Measurements from ENCODE around the gene LNX2. TPM values are rescaled to one million over a fixed set of nuclear protein-coding genes. Genes with fewer than 3 reads are reported as not detected.

Gene LNX2
- total RNA-seq, 5 donors from 2014 or later (not counting 1 experiment from before 2014, with no cell fraction given), result 5.0 to 11.8 (median 9.8) TPM

DNA sequence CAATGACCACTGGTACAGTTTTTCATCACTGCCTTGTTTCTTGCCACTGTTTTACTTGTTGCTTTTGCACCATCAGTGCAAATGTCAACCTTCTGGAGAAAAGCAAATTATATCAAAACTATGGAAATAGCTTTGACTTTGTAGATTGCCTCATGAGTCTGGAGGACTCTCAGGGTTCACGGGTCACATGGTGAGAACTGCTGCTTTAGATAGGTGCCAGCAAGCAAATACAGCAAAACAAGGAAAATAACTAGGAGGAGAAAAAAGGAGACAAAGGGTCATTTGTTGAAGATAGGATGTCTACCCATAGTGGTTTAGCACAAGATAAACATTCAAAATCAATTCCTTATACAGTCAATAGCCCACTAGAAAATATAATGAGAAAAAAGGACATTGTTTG, 34.5 kb upstream of the LNX2 start:
- H3K27ac Mint-ChIP-seq, result peak overlapping the region in 1 of 2 donors; percentile 62
- ChIA-PET CTCF (no interaction called here), POLR2A (no interaction called here)
- WGBS (ENCODE audit: insufficient coverage), result 83% methylated on average over 1 of the region's 1 CpG
- peaks cover 43% of the 10 kb centered on the region for H3K36me3 Mint-ChIP-seq
- peaks cover 0 to 10% (median 4%) of the 10 kb centered on the region in 3 donors for H3K9me3 Mint-ChIP-seq
- ATAC-seq (replicated peaks in 1 of 4) (no peak), DNase-seq (no peak)
- no peaks in the 10 kb centered on the region for H3K27me3 Mint-ChIP-seq
- H3K4me1 Mint-ChIP-seq, result peaks cover 5 to 9% (median 5%) of the 10 kb centered on the region in 3 donors
- peaks cover 19 to 24% of the 10 kb centered on the region in 2 donors for H3K36me3 ChIP-seq (ENCODE audit: control insufficient read depth in 2 of 2, extremely low read depth in 1 of 2, insufficient read depth in 1 of 2, low read length in 1 of 2)
- no peak overlapping the region for H3K27ac ChIP-seq (ENCODE audit: low read length)
- no peak overlapping the region for H3K4me3 ChIP-seq (ENCODE audit: control insufficient read depth in 1 of 2, extremely low read depth in 1 of 2, low read length in 1 of 2)
- no peak overlapping the region for H3K4me3 Mint-ChIP-seq
- H3K4me1 ChIP-seq (ENCODE audit: control insufficient read depth in 1 of 2, extremely low read depth in 1 of 2, insufficient read depth in 2 of 2, low read length in 2 of 2), result no peaks in the 10 kb centered on the region
- no peaks in the 10 kb centered on the region for H3K27me3 ChIP-seq (replicated peaks in 1 of 2; ENCODE audit: control insufficient read depth in 2 of 2, extremely low read depth in 1 of 2, insufficient read depth in 2 of 2, low read length in 1 of 2)
- H3K9me3 ChIP-seq, result peaks cover 8% of the 10 kb centered on the region

- H3K4me1 Mint-ChIP-seq, result peaks cover 3 to 9% (median 5%) of the 10 kb centered on the region in 3 donors
- H3K4me3 Mint-ChIP-seq, result no peak overlapping the region
- H3K9me3 Mint-ChIP-seq, result peaks cover 0 to 14% (median 7%) of the 10 kb centered on the region in 3 donors
- Histone ChIP-seq H3K9me3 (peaks cover 8% of the 10 kb centered on the region), H3K4me1 (ENCODE audit: control insufficient read depth in 1 of 2, extremely low read depth in 1 of 2, insufficient read depth in 2 of 2, low read length in 2 of 2) (no peaks in the 10 kb centered on the region), H3K27ac (ENCODE audit: low read length) (no peak overlapping the region), H3K36me3 (ENCODE audit: control insufficient read depth in 2 of 2, extremely low read depth in 1 of 2, insufficient read depth in 1 of 2, low read length in 1 of 2) (peaks cover 19 to 26% of the 10 kb centered on the region in 2 donors), H3K4me3 (ENCODE audit: control insufficient read depth in 1 of 2, extremely low read depth in 1 of 2, low read length in 1 of 2) (no peak overlapping the region), H3K27me3 (replicated peaks in 1 of 2; ENCODE audit: control insufficient read depth in 2 of 2, extremely low read depth in 1 of 2, insufficient read depth in 2 of 2, low read length in 1 of 2) (no peaks in the 10 kb centered on the region)
- no peak for DNase-seq
- ATAC-seq (replicated peaks in 1 of 4), result no peak
- POLR2A ChIA-PET, result no interaction called here
- no peak overlapping the region for H3K27ac Mint-ChIP-seq
- CTCF ChIA-PET, result no interaction called here
- no peaks in the 10 kb centered on the region for H3K27me3 Mint-ChIP-seq
- no CpG with 5 or more reads among the region's 3 CpGs for WGBS (ENCODE audit: insufficient coverage)
- H3K36me3 Mint-ChIP-seq, result peaks cover 45% of the 10 kb centered on the region
Measured at GRCh38 chr13:27654059-27654458, 33.7 kb upstream of the LNX2 start.

DNA sequence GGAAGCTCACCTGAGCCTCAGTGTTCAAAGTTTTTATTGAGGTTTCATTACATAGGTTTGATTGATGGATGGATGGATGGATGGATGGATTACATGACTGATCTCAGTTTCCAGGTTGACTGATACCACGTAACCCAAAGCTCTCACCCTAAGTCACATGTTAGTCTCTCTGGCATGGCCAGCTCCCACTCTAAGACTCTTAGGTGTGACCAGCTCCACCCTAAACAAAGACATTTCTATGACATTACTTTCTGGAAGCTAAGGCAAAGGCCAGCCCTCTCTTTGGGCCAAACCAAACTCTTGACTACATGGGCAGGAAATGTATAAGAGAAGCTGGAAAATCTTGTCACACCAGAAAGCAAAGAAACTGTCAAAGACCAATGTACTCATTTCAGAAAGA, 30.0 kb upstream of the LNX2 start:
- H3K4me3 Mint-ChIP-seq, result no peak overlapping the region
- Histone ChIP-seq H3K27ac (ENCODE audit: low read length) (no peak overlapping the region), H3K27me3 (replicated peaks in 1 of 2; ENCODE audit: control insufficient read depth in 2 of 2, extremely low read depth in 1 of 2, insufficient read depth in 2 of 2, low read length in 1 of 2) (no peaks in the 10 kb centered on the region), H3K36me3 (ENCODE audit: control insufficient read depth in 2 of 2, extremely low read depth in 1 of 2, insufficient read depth in 1 of 2, low read length in 1 of 2) (peaks cover 19 to 36% of the 10 kb centered on the region in 2 donors), H3K4me3 (ENCODE audit: control insufficient read depth in 1 of 2, extremely low read depth in 1 of 2, low read length in 1 of 2) (peak overlapping the region in 1 of 2 donors; percentile 17), H3K9me3 (peaks cover 8% of the 10 kb centered on the region), H3K4me1 (ENCODE audit: control insufficient read depth in 1 of 2, extremely low read depth in 1 of 2, insufficient read depth in 2 of 2, low read length in 2 of 2) (no peaks in the 10 kb centered on the region)
- H3K27ac Mint-ChIP-seq, result no peak overlapping the region
- ChIA-PET CTCF (no interaction called here), POLR2A (no interaction called here)
- H3K27me3 Mint-ChIP-seq, result no peaks in the 10 kb centered on the region
- peaks cover 0 to 14% (median 7%) of the 10 kb centered on the region in 3 donors for H3K9me3 Mint-ChIP-seq
- ATAC-seq (replicated peaks in 1 of 4) (no peak), DNase-seq (no peak)
- H3K36me3 Mint-ChIP-seq, result peaks cover 64% of the 10 kb centered on the region
- H3K4me1 Mint-ChIP-seq, result peaks cover 3 to 8% (median 6%) of the 10 kb centered on the region in 3 donors
- WGBS (ENCODE audit: insufficient coverage), result no CpG with 5 or more reads among the region's 1 CpG

DNA sequence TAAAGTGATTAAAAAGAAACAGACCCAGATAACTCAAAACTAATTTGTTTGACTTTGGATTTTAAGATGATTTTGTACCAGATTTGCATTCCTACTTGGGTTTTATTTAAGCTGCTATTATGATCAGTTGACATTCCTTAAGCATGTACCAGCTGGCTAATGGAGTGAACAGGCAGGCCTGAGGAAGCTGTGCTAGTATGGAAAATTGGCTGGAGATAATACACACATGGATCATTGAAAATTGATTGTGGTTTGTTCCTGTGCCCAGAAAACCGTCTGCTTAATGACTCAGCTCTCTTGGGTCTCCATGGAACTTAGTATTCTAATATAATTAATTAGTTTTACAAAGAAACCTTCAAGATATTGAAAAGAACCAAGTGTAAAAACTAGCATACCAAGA, 24.0 kb upstream of the LNX2 start:
- peaks cover 43 to 55% (median 43%) of the 10 kb centered on the region in 3 donors for H3K4me1 Mint-ChIP-seq
- H3K27ac ChIP-seq (ENCODE audit: low read length), result no peak overlapping the region
- H3K27me3 Mint-ChIP-seq, result no peaks in the 10 kb centered on the region
- no peaks in the 10 kb centered on the region for H3K27me3 ChIP-seq (replicated peaks in 1 of 2; ENCODE audit: control insufficient read depth in 2 of 2, extremely low read depth in 1 of 2, insufficient read depth in 2 of 2, low read length in 1 of 2)
- H3K9me3 Mint-ChIP-seq, result no peaks in the 10 kb centered on the region
- peaks cover 32% of the 10 kb centered on the region for H3K36me3 Mint-ChIP-seq
- H3K9me3 ChIP-seq, result no peaks in the 10 kb centered on the region
- H3K27ac Mint-ChIP-seq, result no peak overlapping the region
- CTCF ChIA-PET, result interaction anchor here (0.7 to 1.0 kb wide), 3 partner anchors 19 to 182 kb away, joined by 3 to 4 read pairs (median 4); no protein-coding TSS in a partner anchor
- POLR2A ChIA-PET, result no interaction called here
- no peaks in the 10 kb centered on the region for H3K4me1 ChIP-seq (ENCODE audit: control insufficient read depth in 1 of 2, extremely low read depth in 1 of 2, insufficient read depth in 2 of 2, low read length in 2 of 2)
- no peak overlapping the region for H3K4me3 ChIP-seq (ENCODE audit: control insufficient read depth in 1 of 2, extremely low read depth in 1 of 2, low read length in 1 of 2)
- no CpG with 5 or more reads among the region's 1 CpG for WGBS (ENCODE audit: insufficient coverage)
- H3K4me3 Mint-ChIP-seq, result no peak overlapping the region
- peaks cover 0 to 13% of the 10 kb centered on the region in 2 donors for H3K36me3 ChIP-seq (ENCODE audit: control insufficient read depth in 2 of 2, extremely low read depth in 1 of 2, insufficient read depth in 1 of 2, low read length in 1 of 2)
- ATAC-seq (replicated peaks in 1 of 4) (no peak), DNase-seq (no peak)

DNA sequence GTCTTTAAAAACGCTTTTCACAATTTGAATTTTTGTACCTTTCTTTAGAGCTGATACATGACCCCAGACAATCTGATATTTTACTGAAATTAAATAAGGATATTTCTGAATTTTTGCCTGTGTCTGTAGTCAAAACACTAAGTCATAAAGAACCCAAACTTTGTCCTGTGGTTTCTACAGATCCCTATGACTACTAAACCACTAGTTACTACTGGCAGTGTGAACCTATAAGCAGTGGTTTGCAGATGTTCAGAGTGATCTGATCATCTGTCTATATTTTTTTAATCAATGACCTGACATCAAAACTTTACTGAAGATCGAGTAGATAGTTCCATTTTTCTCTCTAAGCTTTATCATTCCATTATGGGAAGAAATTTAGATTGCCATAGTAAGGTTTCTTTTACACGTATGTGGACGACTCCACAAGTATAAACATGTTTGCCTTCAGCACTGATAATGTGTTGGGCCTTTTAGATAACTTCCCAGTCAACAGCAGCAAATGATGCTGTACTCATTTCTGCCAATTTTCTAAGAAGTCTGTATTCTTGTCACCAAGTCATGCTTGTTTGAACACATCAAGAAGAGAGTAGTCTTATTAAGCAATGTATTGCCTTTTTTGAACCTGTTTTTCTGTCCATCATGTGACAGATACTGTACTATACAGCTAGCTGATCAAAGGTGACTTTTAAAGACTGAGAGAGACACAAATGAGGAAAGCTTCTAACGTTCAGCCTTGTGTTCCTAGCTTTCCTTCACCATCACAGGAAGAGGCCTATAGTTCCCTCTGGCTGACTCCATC, 23.2 kb upstream of the LNX2 start:
- Histone ChIP-seq H3K36me3 (ENCODE audit: control insufficient read depth in 2 of 2, extremely low read depth in 1 of 2, insufficient read depth in 1 of 2, low read length in 1 of 2) (peaks cover 0 to 6% of the 10 kb centered on the region in 2 donors), H3K27me3 (replicated peaks in 1 of 2; ENCODE audit: control insufficient read depth in 2 of 2, extremely low read depth in 1 of 2, insufficient read depth in 2 of 2, low read length in 1 of 2) (no peaks in the 10 kb centered on the region), H3K4me3 (ENCODE audit: control insufficient read depth in 1 of 2, extremely low read depth in 1 of 2, low read length in 1 of 2) (no peak overlapping the region), H3K4me1 (ENCODE audit: control insufficient read depth in 1 of 2, extremely low read depth in 1 of 2, insufficient read depth in 2 of 2, low read length in 2 of 2) (no peaks in the 10 kb centered on the region), H3K27ac (ENCODE audit: low read length) (no peak overlapping the region), H3K9me3 (no peaks in the 10 kb centered on the region)
- Mint-ChIP-seq H3K4me3 (no peak overlapping the region), H3K9me3 (no peaks in the 10 kb centered on the region), H3K4me1 (peaks cover 50 to 63% (median 51%) of the 10 kb centered on the region in 3 donors), H3K36me3 (peaks cover 25% of the 10 kb centered on the region), H3K27ac (no peak overlapping the region), H3K27me3 (no peaks in the 10 kb centered on the region)
- DNase-seq (no peak), ATAC-seq (replicated peaks in 1 of 4) (no peak)
- ChIA-PET CTCF (interaction anchor here (0.7 to 1.1 kb wide), 3 partner anchors 37 to 183 kb away, joined by 3 to 4 read pairs (median 3); no protein-coding TSS in a partner anchor), POLR2A (no interaction called here)
- WGBS (ENCODE audit: insufficient coverage), result 67% methylated on average over 1 of the region's 5 CpGs

GRCh38 chr13:27641711-27642502, 21.6 kb upstream of the LNX2 start:
- no peak for DNase-seq
- no peaks in the 10 kb centered on the region for H3K27me3 ChIP-seq (replicated peaks in 1 of 2; ENCODE audit: control insufficient read depth in 2 of 2, extremely low read depth in 1 of 2, insufficient read depth in 2 of 2, low read length in 1 of 2)
- POLR2A ChIA-PET, result interaction anchor here in 1 of 2 donors (0.5 kb wide), 1 partner anchor 303 kb away, joined by 13 read pairs; no protein-coding TSS in a partner anchor
- H3K4me3 Mint-ChIP-seq, result no peak overlapping the region
- 81% methylated on average over 3 of the region's 4 CpGs for WGBS (ENCODE audit: insufficient coverage)
- no peaks in the 10 kb centered on the region for H3K9me3 ChIP-seq
- H3K27ac ChIP-seq (ENCODE audit: low read length), result no peak overlapping the region
- no peak overlapping the region for H3K27ac Mint-ChIP-seq
- H3K4me1 ChIP-seq (ENCODE audit: control insufficient read depth in 1 of 2, extremely low read depth in 1 of 2, insufficient read depth in 2 of 2, low read length in 2 of 2), result no peaks in the 10 kb centered on the region
- ATAC-seq (replicated peaks in 1 of 4), result no peak
- peaks cover 23% of the 10 kb centered on the region for H3K36me3 Mint-ChIP-seq
- CTCF ChIA-PET, result no interaction called here
- H3K27me3 Mint-ChIP-seq, result no peaks in the 10 kb centered on the region
- H3K4me1 Mint-ChIP-seq, result peaks cover 61 to 73% (median 61%) of the 10 kb centered on the region in 3 donors
- no peaks in the 10 kb centered on the region for H3K36me3 ChIP-seq (ENCODE audit: control insufficient read depth in 2 of 2, extremely low read depth in 1 of 2, insufficient read depth in 1 of 2, low read length in 1 of 2)
- no peaks in the 10 kb centered on the region for H3K9me3 Mint-ChIP-seq
- no peak overlapping the region for H3K4me3 ChIP-seq (ENCODE audit: control insufficient read depth in 1 of 2, extremely low read depth in 1 of 2, low read length in 1 of 2)
